Epithelial cell of esophagus (primary cell): ENCODE data around the gene SYT6.

Experiments
- DNase-seq: peaks from one replicate; pipeline ENCODE4 v3.0.0; 2010; ENCODE audit warnings: low read depth
- H3K4me3 ChIP-seq: 2 replicates; pipeline ENCODE4 v1.5.1; 2011; ENCODE audit warnings: mild to moderate bottlenecking, low read length, control low read depth
- TF ChIP-seq, protein P1 (sequence below): IDR thresholded peaks from 2 replicates; pipeline ENCODE4 v1.5.1; 2011; ENCODE audit warnings: low read depth, mild to moderate bottlenecking, low read length, control low read depth, inconsistent platforms; ENCODE audit not compliant: insufficient read depth; ENCODE audit errors: missing control alignments

SYT6 gene

DNA sequence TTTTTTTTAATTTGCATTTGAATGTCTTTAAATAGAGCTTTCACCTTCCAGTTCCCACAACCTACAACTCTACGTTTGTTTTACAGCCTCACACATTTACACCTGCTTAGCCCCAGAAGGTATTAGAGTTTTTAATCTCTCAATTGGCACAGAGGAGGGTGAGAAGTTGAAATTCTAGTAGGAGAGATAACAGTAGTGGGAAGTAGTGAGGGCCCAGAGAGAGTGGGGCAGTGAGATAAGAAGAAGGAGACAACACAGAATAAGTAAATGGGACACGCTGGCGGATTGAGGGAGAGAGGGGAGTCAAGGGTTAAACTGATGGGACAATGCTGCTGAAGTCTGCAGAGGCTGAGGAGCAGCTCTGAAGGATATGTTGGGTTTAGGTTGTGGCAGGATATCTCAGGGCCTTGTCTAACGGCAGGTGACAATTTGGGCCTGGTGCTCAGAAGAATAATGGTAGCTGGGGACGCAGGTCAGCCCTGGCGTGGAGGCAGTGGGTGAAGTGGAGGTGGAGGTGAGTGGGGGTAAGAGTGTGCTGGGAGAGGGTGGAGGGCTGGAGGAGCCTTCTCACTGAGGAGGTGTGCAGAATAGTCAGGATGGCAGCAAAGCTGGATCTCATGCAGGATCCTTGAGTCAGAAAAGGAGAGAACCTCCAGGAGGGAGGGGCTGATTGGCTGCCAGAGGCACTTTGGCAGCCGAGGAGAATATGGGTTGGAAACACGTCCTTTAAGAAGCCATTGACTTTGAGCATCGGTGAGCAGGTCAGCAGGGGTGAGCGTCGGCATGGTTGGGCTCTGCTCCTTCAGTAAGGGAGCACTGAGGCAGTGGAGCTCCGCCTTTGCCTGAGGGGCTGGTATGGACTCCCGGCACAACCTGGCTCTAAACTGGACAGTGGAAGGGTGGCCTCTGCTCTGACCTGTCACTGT, 72.9 kb downstream of the SYT6 start:
- TF ChIP-seq, protein P1, sequence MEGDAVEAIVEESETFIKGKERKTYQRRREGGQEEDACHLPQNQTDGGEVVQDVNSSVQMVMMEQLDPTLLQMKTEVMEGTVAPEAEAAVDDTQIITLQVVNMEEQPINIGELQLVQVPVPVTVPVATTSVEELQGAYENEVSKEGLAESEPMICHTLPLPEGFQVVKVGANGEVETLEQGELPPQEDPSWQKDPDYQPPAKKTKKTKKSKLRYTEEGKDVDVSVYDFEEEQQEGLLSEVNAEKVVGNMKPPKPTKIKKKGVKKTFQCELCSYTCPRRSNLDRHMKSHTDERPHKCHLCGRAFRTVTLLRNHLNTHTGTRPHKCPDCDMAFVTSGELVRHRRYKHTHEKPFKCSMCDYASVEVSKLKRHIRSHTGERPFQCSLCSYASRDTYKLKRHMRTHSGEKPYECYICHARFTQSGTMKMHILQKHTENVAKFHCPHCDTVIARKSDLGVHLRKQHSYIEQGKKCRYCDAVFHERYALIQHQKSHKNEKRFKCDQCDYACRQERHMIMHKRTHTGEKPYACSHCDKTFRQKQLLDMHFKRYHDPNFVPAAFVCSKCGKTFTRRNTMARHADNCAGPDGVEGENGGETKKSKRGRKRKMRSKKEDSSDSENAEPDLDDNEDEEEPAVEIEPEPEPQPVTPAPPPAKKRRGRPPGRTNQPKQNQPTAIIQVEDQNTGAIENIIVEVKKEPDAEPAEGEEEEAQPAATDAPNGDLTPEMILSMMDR, result no peak
- no peak for DNase-seq
- no peak overlapping the region for H3K4me3 ChIP-seq

DNA sequence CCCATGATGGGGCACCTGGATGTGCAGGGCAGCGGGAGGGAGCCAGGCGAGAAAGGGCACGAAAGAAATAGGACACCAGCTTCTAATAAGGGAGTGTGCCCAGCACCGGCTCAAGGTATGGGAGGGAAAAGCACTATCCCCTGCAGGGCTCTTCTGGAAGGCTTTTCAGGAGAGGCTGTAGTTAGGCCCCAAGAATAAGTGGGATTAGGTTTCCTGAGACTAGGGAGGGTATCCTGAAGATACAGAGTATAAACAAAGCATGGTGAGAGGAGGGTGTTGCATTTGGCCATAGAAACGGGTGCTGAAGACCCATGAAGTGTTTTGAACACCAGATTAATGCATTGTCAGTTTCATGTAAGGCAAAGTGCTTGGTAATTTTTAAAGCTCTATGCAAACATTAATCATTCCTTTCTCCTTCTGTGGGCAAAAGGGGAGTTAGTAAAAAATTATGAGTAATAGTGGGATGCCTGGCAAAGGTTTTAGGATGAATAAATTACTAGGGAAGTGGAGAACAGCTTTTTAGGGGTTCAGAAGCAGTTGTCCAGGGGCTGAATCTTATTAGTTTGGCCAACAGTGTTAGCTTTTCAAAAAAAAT, 74.0 kb downstream of the SYT6 start:
- TF ChIP-seq, protein P1, result no peak
- no peak for DNase-seq
- no peak overlapping the region for H3K4me3 ChIP-seq

DNA sequence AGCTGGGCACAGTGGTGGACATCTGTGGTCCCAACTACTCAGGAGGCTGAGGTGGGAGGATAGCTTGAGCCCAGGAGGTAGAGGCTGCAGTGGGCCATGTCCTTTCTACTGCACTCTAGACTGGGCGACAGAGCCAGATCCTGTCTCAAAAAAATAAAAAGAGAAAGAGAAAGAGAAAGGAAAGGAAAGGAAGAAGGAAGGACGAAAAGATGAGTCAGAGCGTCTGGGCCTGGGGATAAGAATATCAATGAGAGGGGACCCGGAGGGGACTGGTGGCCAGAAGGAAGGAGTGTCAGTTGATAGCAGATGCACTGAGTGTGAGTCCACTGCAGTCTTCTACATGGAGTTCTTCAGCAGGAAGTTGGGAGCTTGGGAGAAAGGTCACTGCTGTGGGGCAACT, 75.6 kb downstream of the SYT6 start:
- TF ChIP-seq, protein P1, result no peak
- no peak for DNase-seq
- no peak overlapping the region for H3K4me3 ChIP-seq

DNA sequence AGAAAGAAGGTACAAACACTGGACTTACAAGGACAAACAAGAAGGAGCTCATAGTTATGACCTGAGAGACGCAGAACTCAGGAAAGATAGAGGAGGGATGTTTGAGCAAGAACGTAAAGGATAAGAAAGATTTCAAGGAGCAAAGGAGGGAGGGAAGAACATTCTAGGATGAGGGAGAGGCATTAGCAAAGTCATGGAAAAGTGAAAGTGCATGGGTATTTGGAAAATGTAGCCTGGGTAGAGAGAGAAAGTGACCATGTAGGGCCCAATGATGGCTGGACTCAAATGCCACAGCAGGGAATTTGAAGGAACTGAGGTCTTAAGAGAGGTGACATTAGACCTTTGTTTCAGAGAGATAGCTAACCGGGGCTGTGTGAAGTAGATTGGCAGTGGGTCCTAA, 76.5 kb downstream of the SYT6 start:
- H3K4me3 ChIP-seq, result no peak overlapping the region
- TF ChIP-seq, protein P1, result no peak
- no peak for DNase-seq

DNA sequence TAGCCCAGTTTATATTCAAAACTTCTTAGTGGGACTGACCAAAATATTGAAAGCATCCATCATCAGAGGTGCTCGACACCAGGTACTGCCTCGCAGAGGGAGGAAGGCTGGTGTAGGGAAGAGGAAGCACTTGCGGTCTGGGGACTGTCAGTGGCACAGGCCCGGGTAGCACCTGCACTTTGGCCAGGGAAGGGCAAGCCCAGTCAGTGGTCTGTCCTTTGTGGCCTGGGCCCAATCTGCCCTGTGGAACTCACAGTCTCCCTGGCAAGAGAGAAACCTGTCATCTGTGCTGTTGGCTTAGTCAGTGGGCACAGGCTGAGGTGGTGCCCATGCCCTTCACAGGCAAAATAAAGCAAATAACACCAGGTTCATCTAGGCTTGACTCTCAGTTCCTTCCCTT, 77.4 kb downstream of the SYT6 start:
- TF ChIP-seq, protein P1, result no peak
- DNase-seq, result no peak
- no peak overlapping the region for H3K4me3 ChIP-seq

DNA sequence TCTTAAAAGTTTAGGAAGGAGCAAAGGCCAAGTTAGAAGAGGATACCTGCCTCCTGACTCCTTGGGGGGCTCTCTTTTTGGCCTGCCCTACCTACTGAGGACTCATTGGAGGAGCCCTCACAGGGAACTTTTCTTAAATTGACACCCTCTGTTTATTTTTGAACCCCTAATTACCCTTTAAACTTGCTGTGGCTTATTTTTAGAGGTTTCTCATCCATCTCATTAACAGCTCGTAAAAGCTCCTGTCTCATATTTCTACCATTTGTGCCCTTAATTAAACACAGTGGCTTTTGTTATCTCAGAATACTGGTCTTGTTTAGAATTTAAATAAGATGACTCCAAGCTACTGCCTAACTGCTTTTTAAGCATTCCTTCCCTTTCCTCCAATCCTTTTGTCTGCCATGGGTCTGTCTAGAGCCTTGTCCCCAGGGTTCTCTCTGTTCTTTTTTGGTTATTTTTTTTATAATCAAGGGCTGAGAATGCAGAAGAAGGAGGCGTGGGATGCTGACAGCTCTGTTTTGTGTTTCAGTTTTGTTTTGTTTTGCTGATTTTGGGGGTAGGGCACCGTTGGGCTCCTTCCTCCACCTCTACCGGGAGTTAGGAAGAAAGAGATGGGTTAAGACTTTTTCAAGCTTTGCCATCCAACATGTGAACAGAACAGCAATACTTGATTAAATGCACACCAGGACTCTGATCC, 78.0 kb downstream of the SYT6 start:
- TF ChIP-seq, protein P1, result no peak
- H3K4me3 ChIP-seq, result no peak overlapping the region

More for the DNA sequence above, 78.0 kb downstream of the SYT6 start:
- no peak for DNase-seq
